ENCODE results near the gene SLC25A45. TPM values are rescaled to one million over a fixed set of nuclear protein-coding genes. Genes with fewer than 3 reads are reported as not detected.
"Not testable (repeated sequence)": the region's sequence is repeated elsewhere in the genome, so short reads cannot be mapped to it uniquely, and the experiment has no call there.

Gene SLC25A45
- total RNA-seq, 2 donors from 2014 or later = 16.4 to 18.8 TPM

GRCh38 chr11:65418681-65419459 lies 36.4 kb upstream of the SLC25A45 start:
- Mint-ChIP-seq H3K9me3 (peaks cover 0 to 2% of the 10 kb centered on the region in 2 donors), H3K27ac (peak overlapping the region; percentile 100), H3K36me3 (ENCODE audit: insufficient read depth in 2 of 2) (peaks cover 13 to 17% of the 10 kb centered on the region in 2 donors), H3K4me1 (ENCODE audit: low read depth) (peaks cover 47% of the 10 kb centered on the region), H3K4me3 (peak overlapping the region; percentile 88 to 99), H3K27me3 (ENCODE audit: low read depth) (no peaks in the 10 kb centered on the region)
- ATAC-seq (replicated peaks in 1 of 2) (peak; percentile 51 to 55), DNase-seq (peak; percentile 96 to 97)

GRCh38 chr11:65418431-65418680 lies 35.9 kb upstream of the SLC25A45 start:
- H3K9me3 Mint-ChIP-seq = peaks cover 0 to 2% of the 10 kb centered on the region in 2 donors
- peak in 1 of 2 donors; percentile 2 for ATAC-seq (replicated peaks in 1 of 2)
- no peaks in the 10 kb centered on the region for H3K27me3 Mint-ChIP-seq (ENCODE audit: low read depth)
- peak overlapping the region; percentile 88 to 99 for H3K4me3 Mint-ChIP-seq
- peaks cover 47% of the 10 kb centered on the region for H3K4me1 Mint-ChIP-seq (ENCODE audit: low read depth)
- H3K36me3 Mint-ChIP-seq (ENCODE audit: insufficient read depth in 2 of 2) = peaks cover 10 to 13% of the 10 kb centered on the region in 2 donors
- peak overlapping the region; percentile 100 for H3K27ac Mint-ChIP-seq
- DNase-seq = no peak

GRCh38 chr11:65417702-65418430 lies 35.4 kb upstream of the SLC25A45 start:
- ATAC-seq (replicated peaks in 1 of 2) = peak in 1 of 2 donors; percentile 1
- peaks cover 8 to 11% of the 10 kb centered on the region in 2 donors for H3K36me3 Mint-ChIP-seq (ENCODE audit: insufficient read depth in 2 of 2)

GRCh38 chr11:65416841-65417701 lies 34.6 kb upstream of the SLC25A45 start:
- H3K27ac Mint-ChIP-seq = peak overlapping the region; percentile 94
- DNase-seq (peak; percentile 45 to 55), ATAC-seq (replicated peaks in 1 of 2) (no peak)
- H3K9me3 Mint-ChIP-seq = no peaks in the 10 kb centered on the region
- H3K36me3 Mint-ChIP-seq (ENCODE audit: insufficient read depth in 2 of 2) = peaks cover 2 to 8% of the 10 kb centered on the region in 2 donors
- H3K27me3 Mint-ChIP-seq (ENCODE audit: low read depth) = no peaks in the 10 kb centered on the region
- peak overlapping the region; percentile 88 to 99 for H3K4me3 Mint-ChIP-seq
- peaks cover 39% of the 10 kb centered on the region for H3K4me1 Mint-ChIP-seq (ENCODE audit: low read depth)

More at GRCh38 chr11:65417702-65418430, 35.4 kb upstream of the SLC25A45 start:
- Mint-ChIP-seq H3K4me1 (ENCODE audit: low read depth) (peaks cover 44% of the 10 kb centered on the region), H3K27ac (peak overlapping the region; percentile 94), H3K9me3 (peaks cover 0 to 2% of the 10 kb centered on the region in 2 donors), H3K27me3 (ENCODE audit: low read depth) (no peaks in the 10 kb centered on the region), H3K4me3 (peak overlapping the region; percentile 88 to 99)
- peak; percentile 60 to 67 for DNase-seq

GRCh38 chr11:65416341-65416824 lies 33.9 kb upstream of the SLC25A45 start:
- ATAC-seq (replicated peaks in 1 of 2) = peak; percentile 29 to 42
- Mint-ChIP-seq H3K4me1 (ENCODE audit: low read depth) (peaks cover 39% of the 10 kb centered on the region), H3K4me3 (peak overlapping the region; percentile 88 to 99)

GRCh38 chr11:65415499-65416340 lies 33.3 kb upstream of the SLC25A45 start:
- ATAC-seq (replicated peaks in 1 of 2) (no peak), DNase-seq (no peak)
- Mint-ChIP-seq H3K4me3 (peak overlapping the region; percentile 88 to 99), H3K9me3 (no peaks in the 10 kb centered on the region), H3K4me1 (ENCODE audit: low read depth) (peaks cover 36% of the 10 kb centered on the region), H3K27me3 (ENCODE audit: low read depth) (no peaks in the 10 kb centered on the region), H3K36me3 (ENCODE audit: insufficient read depth in 2 of 2) (peaks cover 0 to 4% of the 10 kb centered on the region in 2 donors), H3K27ac (no peak overlapping the region)

More at GRCh38 chr11:65416341-65416824, 33.9 kb upstream of the SLC25A45 start:
- Mint-ChIP-seq H3K9me3 (no peaks in the 10 kb centered on the region), H3K27me3 (ENCODE audit: low read depth) (no peaks in the 10 kb centered on the region), H3K27ac (peak overlapping the region; percentile 94), H3K36me3 (ENCODE audit: insufficient read depth in 2 of 2) (peaks cover 0 to 8% of the 10 kb centered on the region in 2 donors)
- DNase-seq = peak; percentile 95 to 97

GRCh38 chr11:65414776-65415498 lies 32.5 kb upstream of the SLC25A45 start:
- H3K27me3 Mint-ChIP-seq (ENCODE audit: low read depth) = no peaks in the 10 kb centered on the region
- H3K4me1 Mint-ChIP-seq (ENCODE audit: low read depth) = peaks cover 30% of the 10 kb centered on the region
- DNase-seq = no peak
- ATAC-seq (replicated peaks in 1 of 2) = no peak
- H3K27ac Mint-ChIP-seq = no peak overlapping the region
- peak overlapping the region in 1 of 2 donors; percentile 88 for H3K4me3 Mint-ChIP-seq
- H3K36me3 Mint-ChIP-seq (ENCODE audit: insufficient read depth in 2 of 2) = peaks cover 0 to 3% of the 10 kb centered on the region in 2 donors
- no peaks in the 10 kb centered on the region for H3K9me3 Mint-ChIP-seq

GRCh38 chr11:65413077-65413664 lies 30.7 kb upstream of the SLC25A45 start:
- H3K4me1 Mint-ChIP-seq (ENCODE audit: low read depth) = peaks cover 26% of the 10 kb centered on the region

GRCh38 chr11:65412271-65413076 lies 30.0 kb upstream of the SLC25A45 start:
- Mint-ChIP-seq H3K36me3 (ENCODE audit: insufficient read depth in 2 of 2) (peaks cover 0 to 3% of the 10 kb centered on the region in 2 donors), H3K9me3 (no peaks in the 10 kb centered on the region), H3K4me1 (ENCODE audit: low read depth) (peaks cover 20% of the 10 kb centered on the region), H3K27ac (no peak overlapping the region), H3K27me3 (ENCODE audit: low read depth) (no peaks in the 10 kb centered on the region), H3K4me3 (no peak overlapping the region)
- DNase-seq (no peak), ATAC-seq (replicated peaks in 1 of 2) (no peak)

More at GRCh38 chr11:65413077-65413664, 30.7 kb upstream of the SLC25A45 start:
- H3K36me3 Mint-ChIP-seq (ENCODE audit: insufficient read depth in 2 of 2); DNase-seq; ATAC-seq (replicated peaks in 1 of 2); H3K27ac Mint-ChIP-seq; H3K27me3 Mint-ChIP-seq (ENCODE audit: low read depth); H3K9me3 Mint-ChIP-seq; H3K4me3 Mint-ChIP-seq: not testable (repeated sequence)

- no peak for ATAC-seq (replicated peaks in 1 of 2)
These were observed 29.2 kb upstream of the SLC25A45 start for GRCh38 chr11:65411681-65412070.

More at GRCh38 chr11:65411681-65412070, 29.2 kb upstream of the SLC25A45 start:
- Mint-ChIP-seq H3K4me3 (no peak overlapping the region), H3K9me3 (no peaks in the 10 kb centered on the region), H3K27me3 (ENCODE audit: low read depth) (no peaks in the 10 kb centered on the region), H3K36me3 (ENCODE audit: insufficient read depth in 2 of 2) (peaks cover 1 to 3% of the 10 kb centered on the region in 2 donors), H3K27ac (no peak overlapping the region), H3K4me1 (ENCODE audit: low read depth) (peaks cover 12% of the 10 kb centered on the region)
- DNase-seq = no peak
